ENCODE measurements around the gene U2AF2. TPM values are rescaled to one million over a fixed set of nuclear protein-coding genes. Genes with fewer than 3 reads are reported as not detected.

U2AF2 gene
- total RNA-seq: 10 to 100 TPM; 55.1 to 75.6 (median 63.5) TPM
- long read RNA-seq, partial matches to known transcripts: 2 of 2 reads
- long read RNA-seq, other reads (novel, unspliced or antisense): 0 of 2 reads

DNA sequence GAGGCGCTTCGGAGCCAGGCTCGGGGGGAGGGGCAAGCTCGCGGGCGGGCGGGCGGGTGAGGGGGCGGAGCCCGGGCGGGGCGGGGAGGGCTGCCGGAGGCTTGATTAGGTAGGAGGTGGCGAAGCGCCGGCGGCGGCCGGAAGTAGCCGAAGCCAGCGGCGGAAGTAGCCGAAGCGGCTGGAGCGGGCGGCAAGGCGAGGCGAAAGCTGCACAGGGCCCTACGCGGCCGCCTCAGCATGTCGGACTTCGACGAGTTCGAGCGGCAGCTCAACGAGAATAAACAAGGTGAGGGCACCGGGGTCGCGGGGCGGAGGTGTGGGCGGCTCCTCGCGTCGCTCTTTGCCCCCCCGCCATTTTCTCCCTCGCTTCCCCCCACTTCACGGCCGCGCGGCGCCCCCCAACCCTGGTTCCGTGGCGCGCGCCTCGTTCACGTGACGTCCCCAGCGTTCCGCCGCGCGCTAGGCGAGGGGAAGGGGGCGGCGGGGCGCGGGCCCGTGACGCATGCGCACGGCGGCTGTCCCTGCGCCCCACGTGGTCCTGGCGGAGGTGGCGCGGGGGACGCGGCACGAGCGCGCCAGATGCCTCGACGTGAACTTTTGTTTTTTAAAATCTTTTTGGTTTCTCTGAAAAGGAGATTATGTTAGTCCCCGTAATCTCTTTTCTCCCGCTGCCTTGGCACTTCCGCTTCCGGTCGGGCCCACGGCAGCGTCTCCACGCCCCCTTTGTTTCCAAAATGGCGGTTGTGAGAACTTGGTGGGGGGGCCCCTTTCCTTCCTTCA lies at the start of gene U2AF2:
TSS of gene U2AF2 (plus strand) at position 168 of the 780 bp plus-strand sequence. CDS start at position 238, 70 bp downstream.
- WGBS (ENCODE audit: insufficient coverage, low coverage, low lambda C conversion rate, missing lambda C conversion rate): under 1% methylated on average over 31 of the region's 95 CpGs
- intact Hi-C loops (cut with DNase I): no loop called here
- Histone ChIP-seq H3K36me3 (peaks cover 0 to 2% (median 0%) of the 10 kb centered on the region in 4 donors), H3K9me3 (no peaks in the 10 kb centered on the region), H3K27ac (peak within 1 kb of the TSS; percentile 93 to 96 (median 96)), H3K4me1 (peaks cover 0 to 32% (median 12%) of the 10 kb centered on the region in 4 donors), H3K4me3 (peak within 1 kb of the TSS; percentile 83 to 99 (median 88)), H3K27me3 (no peaks in the 10 kb centered on the region)
- DNase-seq: peak; percentile 97 to 98 (median 98)
- TF ChIP-seq, protein P1, sequence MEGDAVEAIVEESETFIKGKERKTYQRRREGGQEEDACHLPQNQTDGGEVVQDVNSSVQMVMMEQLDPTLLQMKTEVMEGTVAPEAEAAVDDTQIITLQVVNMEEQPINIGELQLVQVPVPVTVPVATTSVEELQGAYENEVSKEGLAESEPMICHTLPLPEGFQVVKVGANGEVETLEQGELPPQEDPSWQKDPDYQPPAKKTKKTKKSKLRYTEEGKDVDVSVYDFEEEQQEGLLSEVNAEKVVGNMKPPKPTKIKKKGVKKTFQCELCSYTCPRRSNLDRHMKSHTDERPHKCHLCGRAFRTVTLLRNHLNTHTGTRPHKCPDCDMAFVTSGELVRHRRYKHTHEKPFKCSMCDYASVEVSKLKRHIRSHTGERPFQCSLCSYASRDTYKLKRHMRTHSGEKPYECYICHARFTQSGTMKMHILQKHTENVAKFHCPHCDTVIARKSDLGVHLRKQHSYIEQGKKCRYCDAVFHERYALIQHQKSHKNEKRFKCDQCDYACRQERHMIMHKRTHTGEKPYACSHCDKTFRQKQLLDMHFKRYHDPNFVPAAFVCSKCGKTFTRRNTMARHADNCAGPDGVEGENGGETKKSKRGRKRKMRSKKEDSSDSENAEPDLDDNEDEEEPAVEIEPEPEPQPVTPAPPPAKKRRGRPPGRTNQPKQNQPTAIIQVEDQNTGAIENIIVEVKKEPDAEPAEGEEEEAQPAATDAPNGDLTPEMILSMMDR (IDR thresholded peaks at IDR 0.05): no peak
- TF ChIP-seq POLR2A (IDR thresholded peaks at IDR 0.05): peak; percentile 71
- peak; percentile 59 to 71 (median 66) for ATAC-seq

DNA sequence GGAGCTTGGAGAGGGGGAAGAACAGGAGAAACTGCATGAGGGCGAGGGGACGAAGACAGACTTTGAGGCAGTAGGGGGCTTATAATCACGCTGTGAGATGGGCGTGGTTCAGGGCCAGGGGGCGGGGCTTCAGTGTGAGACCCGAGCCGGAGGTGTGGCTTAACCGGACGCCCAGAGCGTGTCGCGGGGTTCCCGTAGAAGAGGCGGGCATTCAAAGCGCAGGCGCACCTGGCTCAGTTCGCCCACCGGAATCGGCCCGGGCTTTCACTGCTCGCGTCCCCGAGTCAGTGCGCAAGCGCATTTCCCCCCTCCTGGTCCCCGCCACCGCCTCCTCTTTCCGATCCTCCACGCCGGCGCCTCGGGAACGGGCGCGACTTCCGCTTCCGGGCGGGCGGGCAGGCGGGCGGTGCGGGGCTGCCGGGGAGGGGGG lies 49.6 kb upstream of the U2AF2 start:
- ATAC-seq: peak; percentile 81 to 87 (median 84)
- peak; percentile 97 to 98 (median 97) for DNase-seq
- Histone ChIP-seq H3K4me1 (peaks cover 0 to 13% (median 5%) of the 10 kb centered on the region in 4 donors), H3K36me3 (no peaks in the 10 kb centered on the region), H3K4me3 (peak overlapping the region; percentile 50 to 81 (median 77)), H3K27me3 (no peaks in the 10 kb centered on the region), H3K9me3 (no peaks in the 10 kb centered on the region), H3K27ac (peak overlapping the region; percentile 76 to 83 (median 79))
- intact Hi-C loops (cut with DNase I): loop anchor here in 1 of 2 donors (5.0 kb wide), 1 partner anchor 88 kb away; no protein-coding TSS in a partner anchor
- TF ChIP-seq, protein P1 (IDR thresholded peaks at IDR 0.05): no peak
- no peak for TF ChIP-seq POLR2A (IDR thresholded peaks at IDR 0.05)
- 0% methylated on average over 2 of the region's 43 CpGs for WGBS (ENCODE audit: insufficient coverage, low coverage, low lambda C conversion rate, missing lambda C conversion rate)

DNA sequence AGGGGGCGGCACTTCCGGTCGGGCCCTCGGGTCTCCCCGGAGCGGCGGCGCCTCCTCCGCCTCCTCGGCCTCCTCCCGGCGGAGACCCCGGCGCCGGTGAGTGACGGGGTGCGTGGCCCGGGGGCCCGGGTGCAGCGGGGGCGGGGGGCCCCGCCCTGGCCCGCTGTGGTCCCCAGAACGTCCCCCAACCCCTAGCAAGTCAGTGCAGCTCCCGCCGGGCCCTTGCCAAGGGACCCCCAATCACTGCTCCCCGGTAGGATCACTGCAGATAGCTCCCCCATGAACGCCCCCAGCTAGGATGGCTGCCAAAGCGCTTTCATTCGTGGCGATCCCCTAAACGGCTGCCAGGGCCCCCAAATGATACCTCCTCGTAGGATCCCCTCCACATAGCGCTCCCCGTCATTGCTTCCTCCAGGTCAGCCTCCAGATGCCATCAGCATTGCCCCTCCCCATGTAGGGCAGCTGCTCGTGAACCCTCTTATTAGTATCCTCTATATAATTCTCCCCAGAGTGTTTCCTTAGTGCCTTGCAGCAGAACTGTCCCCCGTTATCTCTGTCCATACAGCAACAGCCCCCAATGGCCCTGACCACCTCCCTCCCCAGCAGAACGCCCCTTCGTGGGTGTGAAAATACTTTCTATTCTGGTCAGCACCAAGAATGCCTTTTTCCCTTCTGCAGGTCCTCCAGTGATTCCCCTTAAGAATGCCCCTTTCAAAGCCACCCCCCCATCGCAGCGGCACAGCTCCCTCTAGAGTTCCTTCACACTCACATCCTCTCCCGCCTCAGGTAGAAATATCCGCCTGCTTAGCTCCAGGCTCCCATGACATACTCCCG lies 49.0 kb upstream of the U2AF2 start, which contains the start of gene ZNF865:
TSS of gene ZNF865 (plus strand) at position 11 of the 834 bp plus-strand sequence. CDS start 7,972 bp downstream, outside the sequence.
- H3K4me1 ChIP-seq: peaks cover 0 to 13% (median 5%) of the 10 kb centered on the region in 4 donors

More for the DNA sequence above, 49.0 kb upstream of the U2AF2 start, which contains the start of gene ZNF865:
- intact Hi-C loops (cut with DNase I): loop anchor here in 1 of 2 donors (5.0 kb wide), 1 partner anchor 89 kb away; no protein-coding TSS in a partner anchor
- H3K36me3 ChIP-seq: no peaks in the 10 kb centered on the region
- peak; percentile 47 to 64 (median 57) for ATAC-seq
- H3K27me3 ChIP-seq: no peaks in the 10 kb centered on the region
- peak within 1 kb of the TSS; percentile 76 to 83 (median 79) for H3K27ac ChIP-seq
- DNase-seq: peak; percentile 73 to 76 (median 74)
- H3K4me3 ChIP-seq: peak within 1 kb of the TSS; percentile 50 to 81 (median 77)
- H3K9me3 ChIP-seq: no peaks in the 10 kb centered on the region
- TF ChIP-seq, protein P1 (IDR thresholded peaks at IDR 0.05): peak; percentile 48 to 66 (median 64)
- no peak for TF ChIP-seq POLR2A (IDR thresholded peaks at IDR 0.05)
- WGBS (ENCODE audit: insufficient coverage, low coverage, low lambda C conversion rate, missing lambda C conversion rate): under 1% methylated on average over 19 of the region's 44 CpGs
